GM23338 (cell line): Measurements from ENCODE around the gene ADGRB3.

Experiments used
- EZH2 ChIP-seq: fragments of 200-600 bp; sonication (generic); IDR thresholded peaks from one replicate; pipeline ENCODE4 v1.8.0; 2017; ENCODE audit warnings: antibody characterized with exemption, mild to moderate bottlenecking, low read depth; ENCODE audit not compliant: unreplicated experiment
- EZH2phosphoT487 ChIP-seq: fragments of 200-600 bp; sonication (generic); IDR thresholded peaks from one replicate; pipeline ENCODE4 v1.8.1; 2018; ENCODE audit warnings: antibody characterized with exemption; ENCODE audit not compliant: unreplicated experiment
- JUNB ChIP-seq: IDR thresholded peaks from one replicate; pipeline ENCODE4 v1.6.1; 2016; ENCODE audit warnings: antibody characterized with exemption; ENCODE audit not compliant: unreplicated experiment
- NANOG ChIP-seq: IDR thresholded peaks from 2 replicates; pipeline ENCODE4 v1.6.1; 2016; ENCODE audit warnings: antibody characterized with exemption, borderline replicate concordance
- POLR2AphosphoS5 ChIP-seq: IDR thresholded peaks from 2 replicates; pipeline ENCODE4 v1.6.1; 2016; ENCODE audit warnings: antibody characterized with exemption, low read depth
- ZNF114 ChIP-seq: fragments of 250-450 bp; sonication (Bioruptor Pico); IDR thresholded peaks from 2 replicates; pipeline ENCODE4 v1.5.0; 2020; ENCODE audit warnings: mild to moderate bottlenecking, moderate library complexity
- TF ChIP-seq, protein P1 (sequence below), 2 experiments: fragments of 200-600 bp in 1 of 2; sonication (generic) in 1 of 2; conservative IDR thresholded peaks; 2 replicates each; pipeline versions ENCODE4 v1.5.1 to v1.6.1; 2016 to 2017; ENCODE audit warnings: antibody characterized with exemption in 2 of 2, low read depth in 2 of 2, mild to moderate bottlenecking in 2 of 2, moderate library complexity in 1 of 2

DNA sequence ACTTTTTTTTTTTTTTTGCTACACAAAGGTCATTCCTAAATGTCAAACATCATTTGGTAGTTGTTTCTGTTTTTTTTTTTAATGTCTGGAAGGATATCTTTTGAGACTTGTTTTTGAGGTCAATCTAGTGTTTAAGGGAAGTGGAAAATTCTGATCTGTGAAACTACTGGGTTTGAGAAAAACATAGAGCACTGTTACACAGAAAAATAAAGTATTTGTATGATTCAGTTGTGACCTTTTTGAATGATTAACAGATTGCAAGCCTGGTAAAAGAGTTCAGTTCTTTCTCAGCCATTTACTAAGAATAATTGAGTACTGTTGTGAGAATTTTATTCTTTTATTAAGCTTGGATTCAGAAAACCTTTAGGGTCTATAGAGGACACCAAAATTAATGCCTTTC lies 276.7 kb downstream of the ADGRB3 start:
- TF ChIP-seq, protein P1, sequence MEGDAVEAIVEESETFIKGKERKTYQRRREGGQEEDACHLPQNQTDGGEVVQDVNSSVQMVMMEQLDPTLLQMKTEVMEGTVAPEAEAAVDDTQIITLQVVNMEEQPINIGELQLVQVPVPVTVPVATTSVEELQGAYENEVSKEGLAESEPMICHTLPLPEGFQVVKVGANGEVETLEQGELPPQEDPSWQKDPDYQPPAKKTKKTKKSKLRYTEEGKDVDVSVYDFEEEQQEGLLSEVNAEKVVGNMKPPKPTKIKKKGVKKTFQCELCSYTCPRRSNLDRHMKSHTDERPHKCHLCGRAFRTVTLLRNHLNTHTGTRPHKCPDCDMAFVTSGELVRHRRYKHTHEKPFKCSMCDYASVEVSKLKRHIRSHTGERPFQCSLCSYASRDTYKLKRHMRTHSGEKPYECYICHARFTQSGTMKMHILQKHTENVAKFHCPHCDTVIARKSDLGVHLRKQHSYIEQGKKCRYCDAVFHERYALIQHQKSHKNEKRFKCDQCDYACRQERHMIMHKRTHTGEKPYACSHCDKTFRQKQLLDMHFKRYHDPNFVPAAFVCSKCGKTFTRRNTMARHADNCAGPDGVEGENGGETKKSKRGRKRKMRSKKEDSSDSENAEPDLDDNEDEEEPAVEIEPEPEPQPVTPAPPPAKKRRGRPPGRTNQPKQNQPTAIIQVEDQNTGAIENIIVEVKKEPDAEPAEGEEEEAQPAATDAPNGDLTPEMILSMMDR (conservative IDR thresholded peaks at IDR 0.05; ENCODE audit: low read depth in 2 of 2): no peak
- TF ChIP-seq NANOG (no peak), POLR2AphosphoS5 (no peak), EZH2 (no peak), ZNF114 (CRISPR knock-in tag) (no peak), EZH2phosphoT487 (no peak), JUNB (no peak)
